Right renal pelvis (tissue), 4 donors: Measurements from ENCODE around the gene ABCC2. TPM values are rescaled to one million over a fixed set of nuclear protein-coding genes. Genes with fewer than 3 reads are reported as not detected.
A peak's percentile ranks its signal among the peaks of the same experiment; 100 is the strongest.
"Not testable (repeated sequence)": the region's sequence is repeated elsewhere in the genome, so short reads cannot be mapped to it uniquely, and the experiment has no call there.

ENCODE experiments used
- DNase-seq, 4 donors: peaks; one replicate each; pipeline ENCODE4 v3.0.0-alpha.2; 2013; ENCODE audit warnings: low read depth in 4 of 4, low spot score in 3 of 4, missing footprints in 1 of 4
- polyA plus RNA-seq, 4 donors: library from polyadenylated mRNA; unstranded; fragments of 120-200 nt; gene quantifications; one replicate each; pipeline ENCODE4 v1.2.1, GENCODE V29; 2013; ENCODE audit not compliant: insufficient read length in 4 of 4

ABCC2 gene
- polyA plus RNA-seq, 4 donors: 7.4 to 11.4 (median 8.9) TPM

- no peak for DNase-seq
Observed at GRCh38 chr10:99850767-99851340, 68.4 kb downstream of the ABCC2 start.

GRCh38 chr10:99851825-99852224, 69.4 kb downstream of the ABCC2 start:
- no peak for DNase-seq

GRCh38 chr10:99852481-99853213, 70.2 kb downstream of the ABCC2 start:
- DNase-seq: no peak

- DNase-seq: no peak
Observed at GRCh38 chr10:99853655-99854054, 71.2 kb downstream of the ABCC2 start.

- peak in 2 of 4 donors; percentile 32 to 42 for DNase-seq
Observed at GRCh38 chr10:99854860-99855259, 72.4 kb downstream of the ABCC2 start.

- DNase-seq: no peak
Observed at GRCh38 chr10:99855479-99856071, 73.1 kb downstream of the ABCC2 start.

GRCh38 chr10:99858849-99859248, 76.4 kb downstream of the ABCC2 start:
- no peak for DNase-seq

- no peak for DNase-seq
Observed at GRCh38 chr10:99859585-99859984, 77.1 kb downstream of the ABCC2 start.

GRCh38 chr10:99860466-99860865, 78.0 kb downstream of the ABCC2 start:
- no peak for DNase-seq

- not testable (repeated sequence) for DNase-seq
Observed at GRCh38 chr10:99863535-99864240, 81.2 kb downstream of the ABCC2 start.

GRCh38 chr10:99867250-99867649, 84.8 kb downstream of the ABCC2 start:
- DNase-seq: not testable (repeated sequence)

- no peak for DNase-seq
Observed at GRCh38 chr10:99869581-99870122, 87.2 kb downstream of the ABCC2 start.

- no peak for DNase-seq
Observed at GRCh38 chr10:99870123-99870730, 87.8 kb downstream of the ABCC2 start.

GRCh38 chr10:99872367-99873162, 90.1 kb downstream of the ABCC2 start:
- DNase-seq: no peak

- no peak for DNase-seq
Observed at GRCh38 chr10:99873846-99874245, 91.4 kb downstream of the ABCC2 start.

- no peak for DNase-seq
Observed at GRCh38 chr10:99874341-99875085, 92.1 kb downstream of the ABCC2 start.

GRCh38 chr10:99875473-99875872, 93.0 kb downstream of the ABCC2 start:
- no peak for DNase-seq

GRCh38 chr10:99880080-99880835, 97.8 kb downstream of the ABCC2 start:
- no peak for DNase-seq
